GM12878 (cell line): ENCODE measurements around the gene RPGRIP1L. TPM values are rescaled to one million over a fixed set of nuclear protein-coding genes. Genes with fewer than 3 reads are reported as not detected.

ENCODE experiments used
- ATAC-seq: fragments of 200-7000 bp; cut with Tn5 transposase; 3 replicates; pipeline ENCODE4 v1.9.1; 2020; ENCODE audit warnings: mild to moderate bottlenecking, moderate library complexity
- BruUV-seq: library from RNA; stranded (reverse); fragments of 400-500 nt; replicated peaks from 2 replicates; lab custom pipeline; 2021; lab: Mats Ljungman, UMichigan
- CTCF ChIA-PET: fragments of 300-600 bp; sonication (Branson Sonifier 250); formaldehyde crosslinking; extraction: SDS; loops from one replicate; lab custom pipeline; 2021; ENCODE audit warnings: inconsistent platforms; lab: Yijun Ruan, JAX
- POLR2A ChIA-PET: fragments of 350-600 bp; formaldehyde crosslinking; extraction: SDS; loops from one replicate; lab custom pipeline; 2021; ENCODE audit warnings: inconsistent platforms; lab: Charles Lee
- RAD21 ChIA-PET: fragments of 300-600 bp; sonication (Branson Sonifier 250); formaldehyde crosslinking; loops from one replicate; lab custom pipeline; 2023; ENCODE audit warnings: antibody characterized with exemption; ENCODE audit not compliant: unreplicated experiment; lab: Charles Lee
- SMC1A ChIA-PET: fragments of 300-600 bp; sonication (Branson Sonifier 250); formaldehyde crosslinking; loops from one replicate; lab custom pipeline; 2023; ENCODE audit not compliant: unreplicated experiment, uncharacterized antibody; lab: Charles Lee
- DNase-seq: peaks from one replicate; pipeline ENCODE4 v3.0.0-alpha.2; 2011; ENCODE audit warnings: low read depth, low spot score
- FAIRE-seq: peaks from 3 replicates; lab custom pipeline; 2011; peaks lifted over from hg19 to GRCh38; lab: Jason Lieb, UNC
- H2AFZ ChIP-seq: 2 replicates; pipeline ENCODE4 v1.6.0; 2011; ENCODE audit warnings: low read depth, low read length, control low read depth; ENCODE audit not compliant: control insufficient read depth
- H3K27ac ChIP-seq: 2 replicates; pipeline ENCODE4 v1.5.1; 2011; ENCODE audit warnings: control low read depth; ENCODE audit not compliant: control insufficient read depth, insufficient read depth
- H3K27me3 ChIP-seq, 2 experiments: replicated peaks in 1 of 2; 2 replicates each; pipeline versions ENCODE4 v1.6.0 to v1.6.1; 2011; ENCODE audit warnings: low read length in 1 of 2; ENCODE audit not compliant: control insufficient read depth in 2 of 2, insufficient read depth in 2 of 2
- H3K36me3 ChIP-seq, 2 experiments: 2 replicates each; pipeline ENCODE4 v1.5.1; 2011; ENCODE audit warnings: low read length in 1 of 2; ENCODE audit not compliant: control insufficient read depth in 2 of 2, insufficient read depth in 2 of 2
- H3K4me1 ChIP-seq: 2 replicates; pipeline ENCODE4 v1.6.1; 2011; ENCODE audit warnings: mild to moderate bottlenecking, low read length, moderate library complexity, mixed read lengths; ENCODE audit not compliant: control insufficient read depth, insufficient read depth
- H3K4me2 ChIP-seq: 2 replicates; pipeline ENCODE4 v1.6.0; 2011; ENCODE audit warnings: control low read depth; ENCODE audit not compliant: control insufficient read depth, insufficient read depth
- H3K4me3 ChIP-seq: fragments of 200-600 bp; sonication (generic); 2 replicates; pipeline ENCODE4 v1.5.1; 2016
- H3K79me2 ChIP-seq: 2 replicates; pipeline ENCODE4 v1.6.0; 2011; ENCODE audit warnings: low read length; ENCODE audit not compliant: control insufficient read depth, insufficient read depth
- H3K9ac ChIP-seq: 2 replicates; pipeline ENCODE4 v1.8.0; 2011; ENCODE audit warnings: low read length, control low read depth, mixed read lengths; ENCODE audit not compliant: control insufficient read depth, insufficient read depth
- H3K9me3 ChIP-seq: replicated peaks from 3 replicates; pipeline ENCODE4 v1.5.1; 2011; ENCODE audit warnings: mild to moderate bottlenecking, low read length; ENCODE audit not compliant: control insufficient read depth, insufficient read depth
- H4K20me1 ChIP-seq: 2 replicates; pipeline ENCODE4 v1.6.0; 2011; ENCODE audit not compliant: control insufficient read depth, insufficient read depth
- CBX3 ChIP-seq: fragments of 200-600 bp; sonication (generic); IDR thresholded peaks from 2 replicates; pipeline ENCODE4 v1.6.1; 2016; ENCODE audit warnings: low read depth, borderline replicate concordance
- CREM ChIP-seq: IDR thresholded peaks from 2 replicates; pipeline ENCODE4 v1.6.1; 2014; ENCODE audit warnings: antibody characterized with exemption, low read depth
- DPF2 ChIP-seq: fragments of 450-650 bp; IDR thresholded peaks from 2 replicates; pipeline ENCODE4 v1.6.1; 2017; ENCODE audit warnings: mild to moderate bottlenecking
- JUNB ChIP-seq: IDR thresholded peaks from 2 replicates; pipeline ENCODE4 v1.6.1; 2016; ENCODE audit warnings: antibody characterized with exemption, mild to moderate bottlenecking
- NR2C2 ChIP-seq: IDR thresholded peaks from 2 replicates; pipeline ENCODE4 v1.6.1; 2011; ENCODE audit warnings: borderline replicate concordance, low read depth; ENCODE audit not compliant: control insufficient read depth, insufficient read length
- PAX5 ChIP-seq: IDR thresholded peaks from 2 replicates; pipeline ENCODE4 v1.6.1; 2011; ENCODE audit warnings: low read depth, low read length, borderline replicate concordance
- RB1 ChIP-seq: fragments of 450-650 bp; formaldehyde crosslinking; IDR thresholded peaks from 2 replicates; pipeline ENCODE4 v1.6.1; 2017; ENCODE audit warnings: mild to moderate bottlenecking, borderline replicate concordance
- SMARCA5 ChIP-seq: fragments of 450-650 bp; IDR thresholded peaks from 2 replicates; pipeline ENCODE4 v1.6.1; 2017; ENCODE audit warnings: mild to moderate bottlenecking
- TAF1 ChIP-seq: IDR thresholded peaks from 2 replicates; pipeline ENCODE4 v1.6.1; 2011; ENCODE audit warnings: mild to moderate bottlenecking, low read depth, low read length, borderline replicate concordance
- TBL1XR1 ChIP-seq: IDR thresholded peaks from 2 replicates; pipeline ENCODE4 v1.6.1; 2012; ENCODE audit warnings: low read depth, low read length, improper control_type of control experiment
- WGBS: methylation state at CpG from one replicate; pipeline ENCODE4 v1.1.6; 2016; ENCODE audit warnings: low lambda C conversion rate; ENCODE audit not compliant: insufficient replicate concordance, insufficient coverage; ENCODE audit errors: missing lambda C conversion rate; 5-methylcytosine and 5-hydroxymethylcytosine counted together
- in situ Hi-C: fragments of 300-500 bp; cut with MboI; formaldehyde crosslinking; loops from 9 replicates; pipeline ENCODE4 v1.14.3; 2018; ENCODE audit warnings: mixed read lengths
- intact Hi-C: fragments of 100-400 bp; cut with micrococcal nuclease; formaldehyde crosslinking; loops from one replicate; pipeline ENCODE4 v1.14.2; 2022; ENCODE audit not compliant: unreplicated experiment
- polyA plus RNA-seq, 11 experiments: library from polyadenylated mRNA; depleted of rRNA in 4 of 11; unstranded in 6 of 11; stranded (reverse) in 5 of 11; fragments of >200 nt; fragmentation: Nextera tagmentation in 4 of 11; fragmentation: Illumina TruSeq in 1 of 11; extraction: Ambion mirVana in 4 of 11; extraction: Trizol in 1 of 11; gene quantifications; 1 replicate in 1 of 11; 2 replicates in 10 of 11; pipeline versions ENCODE4 v1.2.1 to v1.2.3, GENCODE V29; 2011 to 2016; ENCODE audit warnings: inconsistent platforms in 2 of 11, missing spikeins in 2 of 11, low read depth in 1 of 11
- total RNA-seq, 4 experiments: library from RNA; depleted of rRNA in 3 of 4; stranded (reverse); fragments of >200 nt in 3 of 4; fragmentation: Illumina TruSeq in 1 of 4; extraction: Trizol in 1 of 4; gene quantifications; 2 replicates each; pipeline versions ENCODE4 v1.2.1 to v1.2.3, GENCODE V29; 2013 to 2021
- TF ChIP-seq, protein P1 (sequence below): fragments of 450-650 bp; IDR thresholded peaks from 2 replicates; pipeline ENCODE4 v1.6.1; 2017; ENCODE audit warnings: antibody characterized with exemption, mild to moderate bottlenecking, moderate library complexity
- TF ChIP-seq, protein P2 (sequence below): fragments of 450-650 bp; formaldehyde crosslinking; IDR thresholded peaks from 2 replicates; pipeline ENCODE4 v1.5.0; 2022; ENCODE audit warnings: mild to moderate bottlenecking, missing genetic modification characterization
- TF ChIP-seq, protein P3 (sequence below): fragments of 150-350 bp; IDR thresholded peaks from 2 replicates; pipeline ENCODE4 v1.6.1; 2014; ENCODE audit warnings: mild to moderate bottlenecking, low read depth, low read length

The RPGRIP1L gene
- total and polyA plus RNA-seq, 10 of the 15 experiments (the other 5 are each of a cell fraction or from before 2014, with no cell fraction given): 3.5 to 9.6 (median 4.4) TPM

DNA sequence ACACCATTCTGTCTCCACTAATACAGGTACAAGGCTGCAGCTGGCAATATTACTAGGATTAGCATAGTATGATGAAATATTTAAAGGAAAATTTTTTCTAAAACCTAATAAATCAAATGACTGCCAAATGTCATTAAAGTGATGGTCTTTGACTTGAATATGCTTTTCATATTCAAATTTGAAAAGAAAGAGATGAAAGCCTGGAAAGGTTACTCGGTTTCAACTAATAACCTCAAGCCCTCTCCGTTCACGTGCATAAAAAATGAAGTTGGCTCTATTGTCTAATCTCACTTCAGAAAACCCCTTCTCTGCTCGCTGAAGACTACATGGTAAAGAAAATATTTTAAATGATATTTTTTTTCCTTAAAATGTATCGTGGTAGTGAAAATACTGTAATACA lies 83.2 kb downstream of the RPGRIP1L start:
- 97% methylated on average over 5 of the region's 5 CpGs for WGBS
- no peak for DNase-seq
- H3K79me2 ChIP-seq: no peaks in the 10 kb centered on the region
- no peak overlapping the region for H3K4me3 ChIP-seq
- no TSS peak for BruUV-seq
- H3K4me2 ChIP-seq: no peak overlapping the region
- ChIA-PET POLR2A (no interaction called here), RAD21 (no interaction called here), SMC1A (no interaction called here), CTCF (no interaction called here)
- no peaks in the 10 kb centered on the region for H3K27me3 ChIP-seq
- intact Hi-C loops (no loop called here), in situ Hi-C loops (no loop called here)
- FAIRE-seq: no peak
- no peak overlapping the region for H2AFZ ChIP-seq
- no peak overlapping the region for H3K9ac ChIP-seq
- no peak overlapping the region for H3K27ac ChIP-seq
- no peaks in the 10 kb centered on the region for H3K9me3 ChIP-seq
- TF ChIP-seq NR2C2 (no peak), RB1 (no peak), PAX5 (no peak), SMARCA5 (no peak), CREM (no peak), JUNB (no peak), TAF1 (no peak), TBL1XR1 (no peak), CBX3 (no peak), DPF2 (no peak)
- TF ChIP-seq, protein P1, sequence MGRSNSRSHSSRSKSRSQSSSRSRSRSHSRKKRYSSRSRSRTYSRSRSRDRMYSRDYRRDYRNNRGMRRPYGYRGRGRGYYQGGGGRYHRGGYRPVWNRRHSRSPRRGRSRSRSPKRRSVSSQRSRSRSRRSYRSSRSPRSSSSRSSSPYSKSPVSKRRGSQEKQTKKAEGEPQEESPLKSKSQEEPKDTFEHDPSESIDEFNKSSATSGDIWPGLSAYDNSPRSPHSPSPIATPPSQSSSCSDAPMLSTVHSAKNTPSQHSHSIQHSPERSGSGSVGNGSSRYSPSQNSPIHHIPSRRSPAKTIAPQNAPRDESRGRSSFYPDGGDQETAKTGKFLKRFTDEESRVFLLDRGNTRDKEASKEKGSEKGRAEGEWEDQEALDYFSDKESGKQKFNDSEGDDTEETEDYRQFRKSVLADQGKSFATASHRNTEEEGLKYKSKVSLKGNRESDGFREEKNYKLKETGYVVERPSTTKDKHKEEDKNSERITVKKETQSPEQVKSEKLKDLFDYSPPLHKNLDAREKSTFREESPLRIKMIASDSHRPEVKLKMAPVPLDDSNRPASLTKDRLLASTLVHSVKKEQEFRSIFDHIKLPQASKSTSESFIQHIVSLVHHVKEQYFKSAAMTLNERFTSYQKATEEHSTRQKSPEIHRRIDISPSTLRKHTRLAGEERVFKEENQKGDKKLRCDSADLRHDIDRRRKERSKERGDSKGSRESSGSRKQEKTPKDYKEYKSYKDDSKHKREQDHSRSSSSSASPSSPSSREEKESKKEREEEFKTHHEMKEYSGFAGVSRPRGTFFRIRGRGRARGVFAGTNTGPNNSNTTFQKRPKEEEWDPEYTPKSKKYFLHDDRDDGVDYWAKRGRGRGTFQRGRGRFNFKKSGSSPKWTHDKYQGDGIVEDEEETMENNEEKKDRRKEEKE: no peak
- TF ChIP-seq, protein P2, sequence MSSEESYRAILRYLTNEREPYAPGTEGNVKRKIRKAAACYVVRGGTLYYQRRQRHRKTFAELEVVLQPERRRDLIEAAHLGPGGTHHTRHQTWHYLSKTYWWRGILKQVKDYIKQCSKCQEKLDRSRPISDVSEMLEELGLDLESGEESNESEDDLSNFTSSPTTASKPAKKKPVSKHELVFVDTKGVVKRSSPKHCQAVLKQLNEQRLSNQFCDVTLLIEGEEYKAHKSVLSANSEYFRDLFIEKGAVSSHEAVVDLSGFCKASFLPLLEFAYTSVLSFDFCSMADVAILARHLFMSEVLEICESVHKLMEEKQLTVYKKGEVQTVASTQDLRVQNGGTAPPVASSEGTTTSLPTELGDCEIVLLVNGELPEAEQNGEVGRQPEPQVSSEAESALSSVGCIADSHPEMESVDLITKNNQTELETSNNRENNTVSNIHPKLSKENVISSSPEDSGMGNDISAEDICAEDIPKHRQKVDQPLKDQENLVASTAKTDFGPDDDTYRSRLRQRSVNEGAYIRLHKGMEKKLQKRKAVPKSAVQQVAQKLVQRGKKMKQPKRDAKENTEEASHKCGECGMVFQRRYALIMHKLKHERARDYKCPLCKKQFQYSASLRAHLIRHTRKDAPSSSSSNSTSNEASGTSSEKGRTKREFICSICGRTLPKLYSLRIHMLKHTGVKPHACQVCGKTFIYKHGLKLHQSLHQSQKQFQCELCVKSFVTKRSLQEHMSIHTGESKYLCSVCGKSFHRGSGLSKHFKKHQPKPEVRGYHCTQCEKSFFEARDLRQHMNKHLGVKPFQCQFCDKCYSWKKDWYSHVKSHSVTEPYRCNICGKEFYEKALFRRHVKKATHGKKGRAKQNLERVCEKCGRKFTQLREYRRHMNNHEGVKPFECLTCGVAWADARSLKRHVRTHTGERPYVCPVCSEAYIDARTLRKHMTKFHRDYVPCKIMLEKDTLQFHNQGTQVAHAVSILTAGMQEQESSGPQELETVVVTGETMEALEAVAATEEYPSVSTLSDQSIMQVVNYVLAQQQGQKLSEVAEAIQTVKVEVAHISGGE (CRISPR knock-in tag): no peak
- TF ChIP-seq, protein P3, sequence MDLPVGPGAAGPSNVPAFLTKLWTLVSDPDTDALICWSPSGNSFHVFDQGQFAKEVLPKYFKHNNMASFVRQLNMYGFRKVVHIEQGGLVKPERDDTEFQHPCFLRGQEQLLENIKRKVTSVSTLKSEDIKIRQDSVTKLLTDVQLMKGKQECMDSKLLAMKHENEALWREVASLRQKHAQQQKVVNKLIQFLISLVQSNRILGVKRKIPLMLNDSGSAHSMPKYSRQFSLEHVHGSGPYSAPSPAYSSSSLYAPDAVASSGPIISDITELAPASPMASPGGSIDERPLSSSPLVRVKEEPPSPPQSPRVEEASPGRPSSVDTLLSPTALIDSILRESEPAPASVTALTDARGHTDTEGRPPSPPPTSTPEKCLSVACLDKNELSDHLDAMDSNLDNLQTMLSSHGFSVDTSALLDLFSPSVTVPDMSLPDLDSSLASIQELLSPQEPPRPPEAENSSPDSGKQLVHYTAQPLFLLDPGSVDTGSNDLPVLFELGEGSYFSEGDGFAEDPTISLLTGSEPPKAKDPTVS: no peak
- no peak for ATAC-seq
- no peaks in the 10 kb centered on the region for H3K4me1 ChIP-seq
- no peaks in the 10 kb centered on the region for H4K20me1 ChIP-seq
- no peaks in the 10 kb centered on the region for H3K36me3 ChIP-seq
